Measurements from ENCODE around the gene SNCA. TPM values are rescaled to one million over a fixed set of nuclear protein-coding genes. Genes with fewer than 3 reads are reported as not detected.

SNCA gene
- total RNA-seq, 1 donor from 2014 or later: 16.6 TPM

- Mint-ChIP-seq H3K27ac (no peak overlapping the region), H3K36me3 (peaks cover 12% of the 10 kb centered on the region), H3K4me1 (ENCODE audit: unreplicated experiment) (peaks cover 3% of the 10 kb centered on the region), H3K4me3 (no peak overlapping the region), H3K27me3 (peaks cover 2% of the 10 kb centered on the region), H3K9me3 (no peaks in the 10 kb centered on the region)
- TF ChIP-seq, protein P1, sequence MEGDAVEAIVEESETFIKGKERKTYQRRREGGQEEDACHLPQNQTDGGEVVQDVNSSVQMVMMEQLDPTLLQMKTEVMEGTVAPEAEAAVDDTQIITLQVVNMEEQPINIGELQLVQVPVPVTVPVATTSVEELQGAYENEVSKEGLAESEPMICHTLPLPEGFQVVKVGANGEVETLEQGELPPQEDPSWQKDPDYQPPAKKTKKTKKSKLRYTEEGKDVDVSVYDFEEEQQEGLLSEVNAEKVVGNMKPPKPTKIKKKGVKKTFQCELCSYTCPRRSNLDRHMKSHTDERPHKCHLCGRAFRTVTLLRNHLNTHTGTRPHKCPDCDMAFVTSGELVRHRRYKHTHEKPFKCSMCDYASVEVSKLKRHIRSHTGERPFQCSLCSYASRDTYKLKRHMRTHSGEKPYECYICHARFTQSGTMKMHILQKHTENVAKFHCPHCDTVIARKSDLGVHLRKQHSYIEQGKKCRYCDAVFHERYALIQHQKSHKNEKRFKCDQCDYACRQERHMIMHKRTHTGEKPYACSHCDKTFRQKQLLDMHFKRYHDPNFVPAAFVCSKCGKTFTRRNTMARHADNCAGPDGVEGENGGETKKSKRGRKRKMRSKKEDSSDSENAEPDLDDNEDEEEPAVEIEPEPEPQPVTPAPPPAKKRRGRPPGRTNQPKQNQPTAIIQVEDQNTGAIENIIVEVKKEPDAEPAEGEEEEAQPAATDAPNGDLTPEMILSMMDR (conservative IDR thresholded peaks at IDR 0.05): no peak
- no peak for DNase-seq (ENCODE audit: extremely low spot score, unreplicated experiment)
Measured at GRCh38 chr4:89724716-89725115, 112.2 kb downstream of the SNCA start.

- Mint-ChIP-seq H3K9me3 (peaks cover 11% of the 10 kb centered on the region), H3K27me3 (peaks cover 2% of the 10 kb centered on the region), H3K4me1 (ENCODE audit: unreplicated experiment) (peaks cover 3% of the 10 kb centered on the region), H3K36me3 (peaks cover 12% of the 10 kb centered on the region), H3K27ac (no peak overlapping the region), H3K4me3 (no peak overlapping the region)
- DNase-seq (ENCODE audit: extremely low spot score, unreplicated experiment): no peak
- TF ChIP-seq, protein P1 (conservative IDR thresholded peaks at IDR 0.05): no peak
Measured at GRCh38 chr4:89723096-89723495, 113.9 kb downstream of the SNCA start.

- no peak overlapping the region for H3K4me3 Mint-ChIP-seq
- no peak for DNase-seq (ENCODE audit: extremely low spot score, unreplicated experiment)
- no peak overlapping the region for H3K27ac Mint-ChIP-seq
- peaks cover 12% of the 10 kb centered on the region for H3K36me3 Mint-ChIP-seq
- H3K27me3 Mint-ChIP-seq: peaks cover 2% of the 10 kb centered on the region
- H3K4me1 Mint-ChIP-seq (ENCODE audit: unreplicated experiment): peaks cover 3% of the 10 kb centered on the region
- peaks cover 16% of the 10 kb centered on the region for H3K9me3 Mint-ChIP-seq
- TF ChIP-seq, protein P1 (conservative IDR thresholded peaks at IDR 0.05): no peak
Measured at GRCh38 chr4:89722517-89722916, 114.4 kb downstream of the SNCA start.

- H3K27me3 Mint-ChIP-seq: no peaks in the 10 kb centered on the region
- H3K36me3 Mint-ChIP-seq: no peaks in the 10 kb centered on the region
- H3K4me1 Mint-ChIP-seq (ENCODE audit: unreplicated experiment): peaks cover 11% of the 10 kb centered on the region
- DNase-seq (ENCODE audit: extremely low spot score, unreplicated experiment): no peak
- peaks cover 16% of the 10 kb centered on the region for H3K9me3 Mint-ChIP-seq
- no peak overlapping the region for H3K27ac Mint-ChIP-seq
- TF ChIP-seq, protein P1 (conservative IDR thresholded peaks at IDR 0.05): no peak
- no peak overlapping the region for H3K4me3 Mint-ChIP-seq
Measured at GRCh38 chr4:89720981-89721380, 116.0 kb downstream of the SNCA start.

- Mint-ChIP-seq H3K4me1 (ENCODE audit: unreplicated experiment) (peaks cover 9% of the 10 kb centered on the region), H3K4me3 (no peak overlapping the region), H3K27ac (no peak overlapping the region), H3K9me3 (peaks cover 16% of the 10 kb centered on the region), H3K27me3 (no peaks in the 10 kb centered on the region), H3K36me3 (no peaks in the 10 kb centered on the region)
- TF ChIP-seq, protein P1 (conservative IDR thresholded peaks at IDR 0.05): no peak
- DNase-seq (ENCODE audit: extremely low spot score, unreplicated experiment): no peak
Measured at GRCh38 chr4:89719536-89720090, 117.3 kb downstream of the SNCA start.

- peak overlapping the region; percentile 3 for H3K4me3 Mint-ChIP-seq
- no peak for DNase-seq (ENCODE audit: extremely low spot score, unreplicated experiment)
- H3K4me1 Mint-ChIP-seq (ENCODE audit: unreplicated experiment): peaks cover 12% of the 10 kb centered on the region
- TF ChIP-seq, protein P1 (conservative IDR thresholded peaks at IDR 0.05): no peak
- H3K9me3 Mint-ChIP-seq: peaks cover 16% of the 10 kb centered on the region
- peak overlapping the region; percentile 5 for H3K27ac Mint-ChIP-seq
- no peaks in the 10 kb centered on the region for H3K36me3 Mint-ChIP-seq
- peaks cover 3% of the 10 kb centered on the region for H3K27me3 Mint-ChIP-seq
Measured at GRCh38 chr4:89716893-89717292, 120.1 kb downstream of the SNCA start.
